CD4-positive, alpha-beta T cell treated with Interleukin-6 at 100 ng/mL for 8 hours (primary cell): ENCODE results near the gene NCAPD2.

Source experiments
- DNase-seq: peaks from one replicate; pipeline ENCODE4 v3.0.0-alpha.2; 2020; ENCODE audit warnings: mixed read lengths, low spot score

The NCAPD2 gene

DNA sequence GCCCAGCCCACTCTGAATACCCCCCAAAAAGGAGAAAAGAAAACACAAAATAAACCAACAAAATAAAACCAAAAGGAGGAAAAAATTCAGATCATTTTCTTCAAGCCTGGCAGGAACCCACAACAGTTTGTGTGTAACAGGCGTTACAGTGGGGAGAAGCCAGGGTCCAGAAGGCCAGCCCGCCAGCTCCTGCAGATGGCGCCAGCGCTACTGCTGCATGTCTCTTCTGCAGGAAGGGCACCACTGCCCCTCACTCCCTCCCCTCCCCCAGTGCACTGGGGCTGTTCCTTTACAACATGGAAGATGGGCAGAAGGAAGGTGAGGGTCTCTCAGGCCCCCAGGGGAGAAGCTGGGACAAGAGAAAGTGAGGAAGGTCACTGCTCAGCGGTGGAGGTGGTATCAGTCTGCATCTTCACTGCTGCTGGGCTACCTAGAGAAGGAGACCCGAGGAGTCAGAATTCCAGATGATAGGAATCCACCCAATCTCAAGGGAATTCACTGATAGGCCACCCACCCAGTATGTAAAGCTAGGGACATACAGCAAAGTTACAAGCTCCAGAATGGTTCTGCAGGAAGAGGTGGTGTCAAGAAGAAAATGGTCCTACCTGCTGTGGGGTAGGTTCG lies 76.5 kb downstream of the NCAPD2 start:
- DNase-seq: peak; percentile 27

GRCh38 chr12:6573001-6573400 lies 79.1 kb downstream of the NCAPD2 start:
- DNase-seq: no peak

DNA sequence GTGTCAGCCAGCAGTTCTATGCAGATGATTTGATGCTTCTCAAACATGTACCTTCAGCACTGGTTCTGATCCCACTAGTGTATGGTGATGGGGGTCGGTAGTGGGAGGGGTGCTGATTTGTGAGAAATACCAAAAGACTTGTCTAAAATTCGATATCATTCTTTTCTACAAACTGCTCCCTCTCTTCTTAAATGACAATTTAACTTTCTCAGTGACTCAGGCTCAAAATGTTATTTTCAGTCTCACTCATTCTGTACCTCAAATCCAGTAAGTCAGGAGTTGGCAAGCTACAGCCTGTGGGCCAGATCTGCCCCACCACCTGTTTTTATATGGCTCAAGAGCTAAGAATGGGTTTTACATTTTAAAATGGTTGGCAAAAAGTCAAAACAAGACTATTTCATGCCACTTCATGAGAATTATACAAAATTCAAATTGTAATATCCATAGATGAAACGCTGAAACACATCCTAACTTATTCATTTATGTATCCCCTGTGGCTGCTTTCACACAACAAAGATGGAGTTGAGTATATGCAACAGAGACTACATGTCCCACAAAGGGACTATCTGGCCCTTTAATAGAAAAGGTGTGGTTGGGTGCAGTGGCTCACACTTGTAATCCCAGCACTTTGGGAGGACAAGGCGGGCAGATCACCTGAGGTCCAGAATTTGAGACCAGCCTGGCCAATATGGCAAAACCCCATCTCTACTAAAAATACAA lies 80.8 kb downstream of the NCAPD2 start:
- no peak for DNase-seq

- DNase-seq: no peak
These were observed 81.7 kb downstream of the NCAPD2 start for GRCh38 chr12:6575648-6576047.
